Vein endothelial cell (primary cell): ENCODE results near the gene UIMC1. TPM values are rescaled to one million over a fixed set of nuclear protein-coding genes. Genes with fewer than 3 reads are reported as not detected.

ENCODE experiments used
- total RNA-seq: library from RNA; depleted of rRNA; stranded (reverse); fragments of >200 nt; gene quantifications from 2 replicates; pipeline ENCODE4 v1.2.3, GENCODE V29; 2012

Gene UIMC1
- 40.8 and 43.3 TPM in 2 replicates for total RNA-seq

GRCh38 chr5:177006265-177006972 is at the start of gene UIMC1:
Gene UIMC1, minus strand, starts transcription at chr5:177006779. Its CDS starts 24,164 bp downstream, at chr5:176982615.

GRCh38 chr5:177022386-177023302 is 16.1 kb upstream of the UIMC1 start, which contains the start of gene ZNF346:
Gene ZNF346, plus strand, starts transcription at chr5:177022696. Its CDS starts 43 bp downstream, at chr5:177022739.

GRCh38 chr5:176899296-176899891 is 107.2 kb downstream of the UIMC1 start, which contains the start of gene HK3:
Gene HK3, minus strand, starts transcription at chr5:176899346. Its CDS starts 3,187 bp downstream, at chr5:176896159.

Other genes with a start within 250 kb of the UIMC1 start
- under 0.01 and 1.2 TPM in 2 replicates for gene UNC5A, start 196.2 kb downstream of the UIMC1 start, total RNA-seq
- gene HK3, start 107.4 kb downstream of the UIMC1 start, total RNA-seq: under 0.01 and 0.10 TPM in 2 replicates
- gene ZNF346, start 15.9 kb upstream of the UIMC1 start, total RNA-seq: 25.1 and 32.3 TPM in 2 replicates
- 2.3 and 4.6 TPM in 2 replicates for gene FGFR4, start 80.1 kb upstream of the UIMC1 start, total RNA-seq
- 44.1 and 53.4 TPM in 2 replicates for gene NSD1, start 127.0 kb upstream of the UIMC1 start, total RNA-seq